NCI-H1436 (cell line): Measurements from ENCODE around the gene SNUPN.
A peak's percentile ranks its signal among the peaks of the same experiment; 100 is the strongest.

ENCODE experiments used
- DNase-seq: peaks from one replicate; lab custom pipeline; 2025; lab: John Stamatoyannopoulos, UW

SNUPN gene

DNA sequence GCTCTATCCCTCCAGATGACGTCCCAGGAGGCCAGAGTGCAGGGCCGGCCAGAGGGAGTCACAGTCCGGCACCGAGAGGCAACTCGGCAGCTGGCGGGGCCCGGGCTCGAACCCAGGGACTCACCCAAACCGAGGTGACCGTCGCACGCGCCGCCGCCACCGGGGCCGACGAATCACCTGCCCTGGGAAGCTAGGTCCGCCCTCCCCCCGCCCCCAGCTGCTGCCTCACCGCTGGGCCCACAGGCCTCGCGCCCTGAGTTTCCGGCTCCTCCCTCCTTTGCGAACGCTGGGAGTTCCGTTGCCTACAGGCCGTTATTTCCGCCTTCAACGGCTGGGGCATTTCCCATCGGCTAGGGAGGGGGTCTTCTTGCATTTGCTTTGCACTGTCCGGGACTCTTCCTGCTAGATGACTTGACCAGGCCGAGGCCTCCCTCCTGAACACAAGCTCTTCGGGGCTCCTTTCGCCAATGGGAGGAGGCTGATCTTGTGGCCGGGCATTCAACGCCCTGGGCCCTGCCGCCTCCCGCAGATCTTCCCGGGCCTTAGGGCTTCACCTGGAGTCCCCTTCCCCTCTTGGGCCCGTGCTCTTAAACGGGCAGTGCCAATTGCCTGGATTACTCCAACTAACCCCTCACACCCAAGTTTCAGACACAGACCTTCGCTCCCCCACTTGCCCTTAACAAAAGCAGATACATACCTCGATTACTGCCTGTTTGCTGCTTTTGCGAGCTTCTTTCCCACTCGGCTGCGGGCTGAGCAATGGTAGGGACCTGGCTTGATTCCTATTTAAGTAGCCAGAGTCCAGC, at the start of gene SNUPN:
TSS of gene SNUPN (minus strand) at position 184 of the 806 bp plus-strand sequence. CDS start 4,674 bp downstream, outside the sequence.
- DNase-seq = peak; percentile 88

DNA sequence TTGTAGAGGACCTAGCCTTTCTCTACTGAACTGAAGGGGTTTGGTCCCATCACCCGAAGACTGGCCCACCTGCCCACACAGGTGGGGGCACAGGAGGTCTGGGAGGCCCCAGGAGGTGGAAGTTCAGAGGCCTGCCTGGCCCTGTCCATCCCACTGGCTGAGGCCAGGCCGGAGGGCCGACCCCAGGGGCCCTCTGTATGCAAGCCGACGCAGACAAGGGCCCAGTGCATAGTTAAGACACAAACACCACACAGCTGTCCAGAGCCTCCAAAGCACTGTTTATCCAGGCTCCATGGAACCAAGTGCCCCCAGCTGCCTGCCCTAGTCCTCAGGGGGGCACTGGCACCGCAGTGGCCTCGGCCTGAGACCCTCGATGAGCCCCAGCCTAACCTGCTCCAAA, 48.8 kb upstream of the SNUPN start:
- no peak for DNase-seq

DNA sequence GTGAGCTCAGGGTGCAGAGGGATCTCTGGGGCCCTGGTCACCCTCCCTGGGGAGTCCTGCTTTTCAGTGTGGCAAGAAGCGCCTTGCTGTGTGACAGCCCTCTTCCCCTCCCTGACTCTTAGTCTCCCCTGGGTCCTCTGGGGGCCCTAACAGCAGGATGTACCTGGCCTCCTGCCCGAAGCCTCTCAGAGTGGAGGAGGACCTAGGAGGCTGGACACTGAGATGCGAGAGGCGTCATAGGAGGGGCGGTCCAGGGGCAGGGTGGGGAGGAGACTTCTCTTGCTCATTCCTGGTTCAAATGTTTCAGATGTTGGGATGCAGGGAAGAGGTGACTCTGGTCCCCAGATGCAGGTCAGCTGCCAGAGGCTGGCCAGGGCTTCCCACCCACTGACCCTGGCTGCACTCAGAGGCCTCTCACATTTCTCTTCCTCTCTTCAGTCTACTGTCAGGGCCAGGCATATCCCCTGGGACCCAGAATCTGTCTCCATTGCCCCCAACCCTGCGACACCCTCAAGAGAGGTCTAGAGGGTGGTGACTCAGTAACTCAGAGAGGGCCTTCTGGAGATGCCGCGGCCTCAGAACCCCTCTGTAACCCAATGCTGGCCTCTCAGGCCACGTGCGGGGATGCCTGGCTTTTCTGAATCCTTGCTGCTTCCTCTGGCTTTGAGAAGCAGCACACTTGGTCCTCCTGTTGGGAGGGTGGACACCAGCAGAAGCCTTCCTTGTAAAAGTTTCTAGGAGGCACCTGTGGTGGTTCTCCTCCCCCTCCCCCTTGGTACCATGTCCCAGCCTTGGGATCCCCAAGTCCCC, 48.1 kb upstream of the SNUPN start:
- DNase-seq = peak; percentile 59

DNA sequence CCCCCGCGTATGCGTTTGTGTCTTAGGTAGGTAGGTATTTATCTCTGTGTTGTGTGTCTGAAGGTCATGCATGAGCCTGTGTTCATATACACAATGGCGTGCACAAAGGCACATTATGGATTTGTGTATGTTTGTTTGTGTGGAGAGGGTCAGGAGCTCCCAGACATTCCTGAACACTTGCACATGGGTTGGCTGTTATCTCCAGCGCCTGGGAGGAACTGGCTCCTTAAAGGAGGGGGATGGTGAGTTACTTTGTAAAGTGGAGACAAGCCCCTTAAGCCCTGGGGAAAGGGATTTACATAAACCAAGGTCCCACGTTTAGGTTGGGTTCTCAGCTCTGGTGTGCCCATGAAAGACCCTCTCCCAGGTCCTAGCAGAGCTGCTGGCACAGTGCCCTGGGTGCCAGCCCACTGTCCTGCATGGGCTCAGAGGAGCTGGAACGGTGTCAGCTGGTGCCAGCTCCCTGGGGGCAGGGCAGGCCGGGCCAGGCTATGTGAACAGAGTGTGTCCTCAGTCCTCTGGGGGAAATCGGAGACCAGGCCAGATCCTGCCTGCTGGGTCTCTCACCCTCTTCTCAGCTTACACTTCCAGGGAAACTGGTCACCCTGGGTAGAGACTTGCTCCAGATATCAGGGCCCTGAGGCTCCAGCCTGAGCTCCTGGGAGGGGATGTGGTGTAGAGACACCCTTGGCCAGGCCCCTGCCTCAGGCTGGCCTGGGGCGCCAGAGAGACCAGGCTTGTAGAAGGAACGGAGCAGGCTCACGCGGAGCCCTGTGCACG, 47.3 kb upstream of the SNUPN start:
- DNase-seq = no peak

DNA sequence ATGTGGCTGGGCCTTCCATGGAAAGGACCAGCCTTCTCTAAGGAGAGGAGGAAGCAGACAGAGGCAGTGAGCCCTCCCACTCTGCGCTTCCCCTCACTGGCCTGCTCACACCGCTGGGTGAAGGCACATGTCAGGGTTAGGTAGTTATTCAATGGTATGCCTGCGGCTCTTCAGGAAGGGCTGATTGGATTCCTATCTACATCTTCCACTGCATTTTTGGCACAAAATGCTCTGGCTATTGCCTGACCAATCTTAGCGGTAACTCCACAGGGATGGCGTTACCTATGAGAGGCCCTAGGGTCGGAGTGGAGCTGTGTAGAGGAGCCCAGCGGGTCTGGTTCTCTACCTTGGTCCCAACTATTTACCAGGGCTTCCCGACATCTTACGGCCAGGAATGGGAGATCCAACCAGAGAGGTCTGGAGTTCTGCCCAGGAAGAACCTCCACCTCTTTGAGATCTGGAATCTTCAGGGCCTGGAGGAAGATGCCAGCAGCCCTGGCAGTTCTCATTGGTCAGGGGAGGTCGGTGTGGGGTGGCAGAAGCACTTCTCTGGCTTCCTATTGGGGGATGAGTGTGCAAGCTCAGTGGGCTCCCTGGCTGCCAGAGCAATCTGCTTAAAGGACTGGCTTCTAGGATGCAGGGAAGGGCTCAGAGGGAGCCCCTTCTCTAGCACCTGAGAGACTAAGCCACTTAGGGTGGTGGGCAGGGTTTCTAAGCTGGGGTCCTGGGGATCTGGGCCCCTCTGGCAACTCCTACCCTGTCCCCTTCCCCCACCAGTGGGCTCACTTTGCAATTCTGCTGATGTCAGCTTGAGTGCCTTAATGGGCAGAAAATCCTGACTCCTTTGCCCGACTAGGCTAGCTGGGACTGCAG, 46.4 kb upstream of the SNUPN start:
- no peak for DNase-seq

DNA sequence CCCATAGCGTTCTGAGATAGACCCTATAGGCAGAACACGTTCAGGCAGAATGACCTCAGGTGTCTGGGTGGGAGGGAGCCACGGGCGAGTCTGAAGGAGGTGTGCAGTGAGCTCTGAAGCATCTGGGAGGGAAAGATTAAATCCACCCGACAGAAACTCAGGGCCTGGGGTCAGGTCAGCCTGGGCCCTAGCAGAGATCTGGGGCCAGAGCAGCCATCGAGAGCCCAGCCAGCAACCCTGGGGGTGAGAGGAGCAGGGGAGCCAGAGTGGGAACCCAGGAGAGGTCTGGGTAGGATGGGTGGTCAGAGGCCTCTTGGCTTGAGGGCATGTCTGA, 44.3 kb upstream of the SNUPN start:
- no peak for DNase-seq

DNA sequence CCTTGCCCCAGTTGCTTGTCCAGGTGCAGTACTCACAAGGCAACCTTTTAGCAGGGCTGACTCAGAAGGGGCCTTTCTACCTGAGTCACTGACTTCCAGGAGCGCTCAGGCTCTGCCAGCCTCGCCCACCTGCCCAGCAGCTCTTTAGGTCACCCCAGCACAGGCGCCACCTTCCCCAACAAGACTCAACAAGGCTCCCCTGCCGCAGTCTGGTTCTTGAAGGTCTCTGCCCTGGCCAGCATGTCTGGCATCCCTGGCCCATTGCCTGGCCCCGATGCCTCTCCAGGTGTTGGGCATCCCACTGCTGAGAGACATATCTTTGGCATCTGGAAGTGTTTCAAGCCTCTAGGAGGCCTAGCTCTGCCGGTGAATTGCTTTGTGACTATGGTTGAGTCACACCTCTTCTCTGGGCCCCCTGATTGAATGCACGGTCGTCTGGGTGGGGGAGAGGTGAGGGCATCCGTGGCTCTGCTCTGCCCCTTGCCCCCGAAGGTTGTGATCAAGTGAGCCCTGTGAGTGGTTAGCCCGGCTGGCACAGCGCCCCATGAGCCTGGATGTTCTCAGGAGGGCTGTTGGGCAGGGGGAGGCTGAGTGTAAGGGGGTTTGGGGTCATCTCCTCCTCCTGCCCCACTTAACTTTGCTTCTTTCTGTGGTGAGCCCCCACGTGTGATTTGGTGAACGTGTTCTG, 43.8 kb upstream of the SNUPN start:
- no peak for DNase-seq

DNA sequence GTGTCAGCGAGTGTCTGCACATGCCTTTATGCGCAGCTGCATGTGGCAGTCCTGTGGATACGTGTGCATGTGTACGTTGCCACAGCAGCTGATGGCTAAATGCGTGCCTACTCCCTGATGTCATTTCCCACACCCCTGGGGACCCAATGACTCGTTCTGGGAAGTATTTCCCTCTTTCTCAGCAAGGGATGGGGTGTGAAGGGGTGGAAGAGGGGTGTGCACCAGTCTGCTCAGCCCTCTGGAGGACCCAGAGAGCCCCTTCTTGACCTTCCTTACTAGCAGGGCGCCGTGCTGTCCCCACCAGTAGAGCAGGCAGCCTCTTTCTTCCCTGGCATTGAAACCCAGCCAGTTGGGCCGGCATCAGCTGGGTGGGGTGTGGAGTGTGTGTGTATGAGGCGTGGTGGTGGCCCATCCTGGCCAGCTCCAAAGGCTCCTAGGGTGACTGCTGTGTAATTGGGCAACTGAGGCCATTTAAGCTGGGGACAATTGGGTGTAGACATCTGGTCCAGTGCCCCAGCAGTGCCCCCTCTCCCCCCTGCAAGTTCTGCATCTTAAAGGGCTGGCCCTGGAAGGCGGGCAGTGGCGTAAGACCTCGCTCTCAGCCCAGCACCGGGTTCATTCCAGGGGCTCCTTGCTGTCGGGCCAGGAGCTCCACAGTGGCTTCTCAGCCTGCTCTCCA, 41.4 kb upstream of the SNUPN start:
- DNase-seq = peak; percentile 21

DNA sequence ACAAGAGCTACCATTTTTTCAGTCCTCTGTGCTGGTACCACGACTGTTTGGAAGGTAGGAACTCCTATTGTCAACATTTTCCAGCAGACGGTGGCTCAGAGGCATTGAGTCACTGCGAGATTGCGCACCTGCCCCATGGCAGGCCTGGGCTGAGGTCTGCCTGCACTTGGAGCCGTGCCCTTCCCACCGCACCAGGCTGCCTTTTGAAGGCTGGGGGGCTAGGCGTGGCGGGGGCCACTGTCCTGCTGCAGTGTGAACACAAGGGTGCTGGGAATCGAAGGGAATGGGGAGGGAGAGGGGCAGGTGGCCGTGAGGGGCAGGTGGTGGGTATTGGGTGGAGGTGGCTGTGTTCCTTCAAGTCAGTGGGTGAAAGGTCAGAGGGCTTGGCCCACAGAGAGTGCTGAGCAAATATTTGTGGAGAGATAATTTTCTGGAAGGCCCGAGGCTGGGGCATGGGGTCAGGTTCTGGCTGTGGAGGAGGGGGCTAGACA, 38.5 kb upstream of the SNUPN start:
- no peak for DNase-seq

DNA sequence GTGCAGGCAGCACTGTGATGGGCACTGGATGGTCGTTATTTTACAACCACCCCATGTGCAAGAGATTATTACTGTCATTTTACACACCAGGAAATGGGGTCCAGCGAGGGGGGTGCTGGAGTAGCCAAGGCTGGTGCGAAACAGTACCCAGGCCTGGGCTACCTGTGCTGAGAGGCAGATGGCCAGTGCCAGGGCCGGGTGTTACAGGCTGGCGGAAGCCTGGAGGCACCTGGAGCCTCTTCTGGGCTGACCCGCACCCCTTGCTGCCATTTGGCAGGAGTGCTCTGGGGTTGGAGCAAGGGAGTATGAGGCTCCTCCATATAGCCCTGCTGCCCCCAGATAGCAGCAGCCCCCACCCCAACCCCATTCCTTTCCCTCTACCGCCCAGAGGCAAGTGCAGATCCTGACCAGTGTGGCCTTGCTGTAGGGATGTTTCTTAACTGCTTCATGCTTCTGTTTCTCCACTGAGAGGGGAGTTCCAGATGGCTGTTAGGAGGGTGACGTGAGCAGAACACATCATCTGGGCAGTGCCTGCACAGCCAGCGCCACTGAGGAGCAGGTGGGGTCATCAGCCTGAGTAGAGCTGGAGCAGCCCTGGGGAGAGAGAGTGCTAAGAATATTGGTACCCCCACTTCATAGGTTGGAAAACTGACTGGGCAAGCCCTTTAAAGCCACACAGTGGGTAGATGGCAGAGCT, 37.4 kb upstream of the SNUPN start:
- DNase-seq = no peak

DNA sequence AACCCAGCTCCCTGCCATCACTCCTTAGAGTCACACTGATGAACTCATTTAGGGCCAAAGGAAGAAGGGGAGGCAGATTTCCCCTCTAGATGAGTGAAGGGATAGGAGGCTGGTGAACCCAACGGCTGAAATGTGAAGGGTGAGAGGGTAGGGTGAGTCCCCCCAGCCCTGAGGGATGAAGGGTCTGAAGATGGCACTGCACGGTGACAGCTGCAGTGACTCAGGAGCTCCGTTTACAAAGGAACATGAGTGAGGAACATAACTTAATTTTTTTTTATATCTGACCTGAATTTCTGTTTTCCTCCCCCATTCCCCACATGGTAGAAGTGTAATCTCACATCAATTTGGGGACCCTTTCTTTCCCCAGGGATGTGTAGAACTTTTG, 36.2 kb upstream of the SNUPN start:
- no peak for DNase-seq

DNA sequence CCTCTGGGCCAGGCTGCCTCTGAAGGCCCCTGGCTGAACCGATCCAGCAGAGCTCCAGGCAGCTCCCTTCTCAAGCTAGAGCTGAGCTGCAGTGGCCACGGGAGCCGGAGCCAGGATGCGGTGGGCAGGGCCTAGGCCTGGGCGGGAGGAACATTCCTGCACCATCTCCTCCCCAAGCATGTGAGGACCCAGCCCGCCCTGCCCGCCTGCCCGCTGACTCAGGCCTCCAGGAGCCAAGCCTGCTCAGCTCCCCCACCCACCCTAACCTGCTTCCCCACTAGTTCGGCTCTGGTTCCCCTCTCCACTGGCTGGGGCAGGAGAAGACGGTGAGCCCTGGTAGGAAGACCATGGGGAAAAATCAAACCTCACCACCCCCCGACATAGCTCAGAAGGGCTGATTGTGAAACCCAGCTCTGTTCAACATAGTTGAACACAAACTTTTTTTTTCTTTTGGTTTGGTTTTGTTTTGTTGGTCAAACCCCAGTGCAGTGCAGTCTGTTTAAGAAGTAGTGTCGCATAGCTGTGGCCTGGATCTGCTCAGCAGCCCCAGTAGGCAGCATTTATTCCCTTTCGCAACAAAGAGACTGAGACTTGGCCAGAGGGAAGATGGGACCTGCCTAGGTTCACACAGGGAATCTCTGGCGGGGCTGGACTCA, 35.7 kb upstream of the SNUPN start:
- DNase-seq = no peak

DNA sequence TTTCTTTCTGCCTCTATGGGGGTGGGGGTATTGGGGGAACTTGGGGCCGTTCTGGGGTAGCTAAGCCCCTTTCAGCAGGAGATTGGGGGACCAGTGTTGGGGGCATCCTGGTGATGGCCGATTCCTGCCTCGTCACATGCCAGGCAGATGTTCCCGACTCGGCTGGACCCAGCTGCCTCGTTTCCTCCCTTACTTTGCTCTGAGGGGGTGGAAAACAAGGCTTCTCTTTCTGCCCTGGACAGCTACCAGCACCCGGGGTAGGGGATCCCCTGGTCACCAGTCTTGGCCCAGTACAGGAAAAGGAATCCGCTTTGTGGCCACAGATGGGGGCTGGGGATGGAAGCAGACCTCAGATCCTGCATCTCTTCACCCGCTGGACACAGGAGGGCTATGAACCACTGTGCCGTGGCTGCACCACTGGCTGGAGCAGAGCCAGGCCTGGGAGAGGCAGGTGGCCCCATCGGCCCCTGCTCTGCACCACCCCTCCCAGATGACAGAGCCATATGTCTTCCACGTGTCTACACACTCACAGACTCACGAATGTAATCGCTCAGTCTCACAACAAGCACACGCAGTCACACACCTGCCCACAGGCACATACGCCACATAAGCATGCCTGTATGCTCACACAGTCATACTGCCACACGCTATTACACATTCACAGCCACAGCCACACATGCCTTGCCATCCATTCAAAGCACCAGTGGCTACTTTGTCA, 34.6 kb upstream of the SNUPN start:
- no peak for DNase-seq

DNA sequence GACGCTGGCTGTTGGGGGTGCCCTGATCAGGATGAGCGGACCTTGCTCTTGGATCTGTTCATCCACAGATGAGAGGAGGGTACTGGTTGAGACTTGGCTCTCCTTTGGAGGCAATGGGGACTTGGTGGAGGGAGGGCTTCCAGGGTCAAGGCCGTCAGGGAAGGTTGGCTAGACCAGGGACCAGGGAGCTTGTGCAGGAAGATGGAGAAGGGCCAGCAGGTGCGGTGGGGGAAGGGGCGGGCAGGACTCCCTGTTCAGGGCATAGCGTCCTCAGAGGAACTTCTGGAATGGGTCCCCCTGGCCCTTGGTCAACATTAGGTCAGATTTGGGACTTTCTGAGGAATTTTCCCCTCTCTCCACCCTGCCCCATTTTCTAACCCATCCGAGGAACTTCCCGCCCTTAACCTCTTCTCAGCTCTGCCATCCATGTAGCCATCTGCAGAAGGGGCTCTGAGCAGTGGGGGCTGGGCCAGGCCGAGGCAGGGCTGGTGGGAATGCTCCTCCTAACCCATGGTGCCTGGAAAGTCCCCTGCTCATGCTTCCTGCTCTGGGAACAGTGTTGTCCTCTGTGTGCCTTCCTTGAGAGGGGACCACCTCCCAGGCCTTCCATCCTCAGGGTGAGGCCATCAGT, 33.7 kb upstream of the SNUPN start:
- DNase-seq = no peak

DNA sequence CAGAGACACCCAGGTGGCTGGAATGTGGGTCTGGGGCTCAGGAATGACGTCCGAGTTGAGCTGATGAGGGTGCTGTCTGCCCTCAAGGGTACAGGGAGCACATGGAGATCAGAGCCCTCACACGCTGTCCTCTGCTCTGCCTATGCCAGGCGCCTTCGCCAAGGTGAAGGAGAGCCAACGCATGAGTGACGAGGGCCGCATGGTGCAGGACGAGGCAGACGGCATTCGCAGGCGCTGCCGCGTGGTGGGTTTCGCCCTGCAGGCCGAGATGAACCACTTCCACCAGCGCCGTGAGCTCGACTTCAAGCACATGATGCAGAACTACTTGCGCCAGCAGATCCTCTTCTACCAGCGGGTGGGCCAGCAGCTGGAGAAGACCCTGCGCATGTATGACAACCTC, 31.3 kb upstream of the SNUPN start:
- DNase-seq = no peak

DNA sequence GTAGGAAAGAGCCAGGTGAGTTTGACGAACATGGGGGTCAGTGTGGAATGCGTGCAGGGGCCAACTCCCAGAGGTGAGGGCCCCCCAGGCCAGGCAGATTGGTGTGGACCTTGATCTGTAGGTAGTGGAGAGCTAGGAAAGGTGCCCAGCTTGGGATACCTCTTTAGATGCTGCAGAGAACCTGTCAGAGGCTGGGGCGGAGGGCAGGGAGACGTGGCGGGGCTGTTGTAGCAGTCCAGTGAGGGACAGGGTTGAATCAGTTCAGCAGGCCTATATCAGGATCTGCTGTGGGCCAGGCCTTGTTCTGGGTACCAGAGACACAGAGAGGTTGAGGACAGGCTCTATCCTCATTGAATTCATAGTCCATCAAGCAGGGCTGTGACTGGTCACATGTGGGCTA, 30.8 kb upstream of the SNUPN start:
- DNase-seq = no peak

DNA sequence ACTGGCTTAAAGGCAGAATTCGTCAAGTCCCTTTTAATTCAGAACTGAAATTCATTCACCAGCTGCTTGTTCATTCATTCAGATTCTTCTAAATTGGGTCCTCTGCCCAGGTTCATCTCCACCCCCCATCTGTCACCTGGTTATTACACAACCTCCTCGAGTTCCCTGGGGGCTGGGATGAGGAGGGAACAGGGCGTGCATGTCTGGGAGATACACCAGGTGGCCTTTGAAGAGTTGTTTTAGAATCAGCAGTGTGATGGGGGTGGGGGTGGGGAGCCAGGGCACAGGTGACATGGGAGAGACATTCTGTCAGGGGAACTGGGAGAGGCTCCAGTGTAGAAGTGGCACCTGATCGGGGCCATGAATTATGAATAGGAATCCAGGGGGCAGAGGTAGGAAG, 30.4 kb upstream of the SNUPN start:
- DNase-seq = peak; percentile 46
